Osteocyte (in vitro differentiated cells): ENCODE measurements around the gene HDAC1. TPM values are rescaled to one million over a fixed set of nuclear protein-coding genes. Genes with fewer than 3 reads are reported as not detected.

Experiments
- DNase-seq: peaks from one replicate; pipeline ENCODE4 v3.0.0; 2021; ENCODE audit warnings: mixed read lengths; ENCODE audit not compliant: unreplicated experiment; ENCODE audit errors: extremely low spot score
- H3K27ac Mint-ChIP-seq: one replicate; pipeline ENCODE4 v1.8.0; 2021; ENCODE audit warnings: mild to moderate bottlenecking, mixed read lengths; ENCODE audit not compliant: unreplicated experiment
- H3K27me3 Mint-ChIP-seq: one replicate; pipeline ENCODE4 v1.8.0; 2021; ENCODE audit warnings: mixed read lengths; ENCODE audit not compliant: unreplicated experiment
- H3K36me3 Mint-ChIP-seq: one replicate; pipeline ENCODE4 v1.8.0; 2021; ENCODE audit warnings: mixed read lengths; ENCODE audit not compliant: unreplicated experiment
- H3K4me1 Mint-ChIP-seq: one replicate; pipeline ENCODE4 v1.8.0; 2021; ENCODE audit warnings: mixed read lengths; ENCODE audit not compliant: unreplicated experiment
- H3K4me3 Mint-ChIP-seq: one replicate; pipeline ENCODE4 v1.8.0; 2021; ENCODE audit warnings: mild to moderate bottlenecking, moderate library complexity, mixed read lengths; ENCODE audit not compliant: unreplicated experiment
- H3K9me3 Mint-ChIP-seq: one replicate; pipeline ENCODE4 v1.8.0; 2021; ENCODE audit warnings: mixed read lengths; ENCODE audit not compliant: unreplicated experiment
- CTCF ChIP-seq: fragments of 200-600 bp; sonication (generic); IDR thresholded peaks from 2 replicates; pipeline ENCODE4 v1.5.0; 2021; ENCODE audit warnings: antibody characterized with exemption, mild to moderate bottlenecking, moderate library complexity
- long read RNA-seq: library from polyadenylated mRNA; unstranded; transcript quantifications from one replicate; pipeline ENCODE4 v2.0.0, GENCODE V29; 2021
- total RNA-seq: library from RNA; stranded (reverse); gene quantifications from 2 replicates; pipeline ENCODE4 v1.2.1, GENCODE V29; 2021

HDAC1 gene
- total RNA-seq = 77.5 and 79.2 TPM in 2 replicates
- long read RNA-seq, transcript HDAC1-201 (14 exons, 2,124 nt) = major isoform, 521 of 622 reads
- long read RNA-seq, transcript HDAC1-206 (7 exons, 2,409 nt) = minor isoform, 6 of 622 reads
- long read RNA-seq, partial matches to known transcripts = 47 of 622 reads
- long read RNA-seq, other reads (novel, unspliced or antisense) = 48 of 622 reads

GRCh38 chr1:32291708-32292538, at the start of gene HDAC1:
Gene HDAC1, plus strand, starts transcription at chr1:32292083. Its CDS starts 87 bp downstream, at chr1:32292170.
- Mint-ChIP-seq H3K36me3 (peaks cover 4% of the 10 kb centered on the region), H3K9me3 (no peaks in the 10 kb centered on the region), H3K4me1 (peaks cover 24% of the 10 kb centered on the region), H3K27me3 (no peaks in the 10 kb centered on the region), H3K27ac (peak within 1 kb of the TSS; percentile 94), H3K4me3 (peak within 1 kb of the TSS; percentile 99)
- DNase-seq = peak; percentile 97
- no peak for TF ChIP-seq CTCF

GRCh38 chr1:32242341-32242851, 49.5 kb upstream of the HDAC1 start:
- no peak for TF ChIP-seq CTCF
- Mint-ChIP-seq H3K4me3 (no peak overlapping the region), H3K27ac (peak overlapping the region; percentile 71), H3K36me3 (no peaks in the 10 kb centered on the region), H3K4me1 (peaks cover 37% of the 10 kb centered on the region), H3K27me3 (no peaks in the 10 kb centered on the region), H3K9me3 (no peaks in the 10 kb centered on the region)
- DNase-seq = no peak

GRCh38 chr1:32246888-32247273, 45.0 kb upstream of the HDAC1 start, which contains the start of gene FAM167B:
Gene FAM167B, plus strand, starts transcription at chr1:32247222. Its CDS starts 200 bp downstream, at chr1:32247422.
- Mint-ChIP-seq H3K27ac (peak within 1 kb of the TSS; percentile 68), H3K9me3 (no peaks in the 10 kb centered on the region), H3K27me3 (no peaks in the 10 kb centered on the region), H3K4me3 (no peak within 1 kb of the TSS), H3K36me3 (no peaks in the 10 kb centered on the region), H3K4me1 (peaks cover 40% of the 10 kb centered on the region)
- DNase-seq = no peak
- TF ChIP-seq CTCF = no peak

GRCh38 chr1:32247452-32247851, 44.4 kb upstream of the HDAC1 start:
- Mint-ChIP-seq H3K9me3 (no peaks in the 10 kb centered on the region), H3K36me3 (no peaks in the 10 kb centered on the region)

More at GRCh38 chr1:32247452-32247851, 44.4 kb upstream of the HDAC1 start:
- Mint-ChIP-seq H3K4me3 (no peak overlapping the region), H3K4me1 (peaks cover 35% of the 10 kb centered on the region), H3K27me3 (no peaks in the 10 kb centered on the region), H3K27ac (peak overlapping the region; percentile 68)
- DNase-seq = no peak
- no peak for TF ChIP-seq CTCF
